Liver (tissue), 3 donors: ENCODE results near the gene SNRK.

Experiments used
- ATF3 ChIP-seq: IDR thresholded peaks from 2 replicates; pipeline ENCODE4 v1.6.1; 2016; ENCODE audit warnings: antibody characterized with exemption
- CTCF ChIP-seq: fragments of 150-350 bp; IDR thresholded peaks from 2 replicates; pipeline ENCODE4 v1.5.1; 2017; ENCODE audit warnings: improper control_type of control experiment, low read depth, low read length; ENCODE audit not compliant: missing input control
- FOXA1 ChIP-seq: IDR thresholded peaks from 2 replicates; pipeline ENCODE4 v1.6.1; 2016; ENCODE audit warnings: antibody characterized with exemption
- GABPA ChIP-seq, 2 donors: IDR thresholded peaks in 1 of 2; conservative IDR thresholded peaks in 1 of 2; 2 replicates each; pipeline ENCODE4 v1.6.1; 2016; ENCODE audit warnings: antibody characterized with exemption in 2 of 2, mild to moderate bottlenecking in 1 of 2, moderate library complexity in 1 of 2
- JUND ChIP-seq, 2 donors: IDR thresholded peaks; 2 replicates each; pipeline ENCODE4 v1.6.1; 2016; ENCODE audit warnings: antibody characterized with exemption in 2 of 2
- MAX ChIP-seq: IDR thresholded peaks from 2 replicates; pipeline ENCODE4 v1.6.1; 2016; ENCODE audit warnings: antibody characterized with exemption
- NR2F2 ChIP-seq: IDR thresholded peaks from 2 replicates; pipeline ENCODE4 v1.6.1; 2016; ENCODE audit warnings: antibody characterized with exemption
- RAD21 ChIP-seq, 2 donors: IDR thresholded peaks; 2 replicates each; pipeline ENCODE4 v1.6.1; 2016; ENCODE audit warnings: antibody characterized with exemption in 2 of 2, mild to moderate bottlenecking in 2 of 2
- REST ChIP-seq: IDR thresholded peaks from 2 replicates; pipeline ENCODE4 v1.6.1; 2016; ENCODE audit warnings: antibody characterized with exemption, mild to moderate bottlenecking
- RXRA ChIP-seq, 2 donors: IDR thresholded peaks; 2 replicates each; pipeline ENCODE4 v1.6.1; 2017 to 2018; ENCODE audit warnings: antibody characterized with exemption in 2 of 2, mild to moderate bottlenecking in 1 of 2
- SP1 ChIP-seq: IDR thresholded peaks from 2 replicates; pipeline ENCODE4 v1.6.1; 2018; ENCODE audit warnings: antibody characterized with exemption, mild to moderate bottlenecking
- TAF1 ChIP-seq: conservative IDR thresholded peaks from 2 replicates; pipeline ENCODE4 v1.6.1; 2016; ENCODE audit warnings: antibody characterized with exemption, mild to moderate bottlenecking
- YY1 ChIP-seq: IDR thresholded peaks from 2 replicates; pipeline ENCODE4 v1.6.1; 2016; ENCODE audit warnings: antibody characterized with exemption, mild to moderate bottlenecking
- ZBTB33 ChIP-seq: IDR thresholded peaks from 2 replicates; pipeline ENCODE4 v1.6.1; 2016; ENCODE audit warnings: antibody characterized with exemption
- donor health status: healthy.
- donor health status: healthy.

- TF ChIP-seq CTCF (no peak), SP1 (no peak), TAF1 (no peak), ZBTB33 (no peak), RXRA (IDR thresholded peaks at IDR 0.05) (no peak), GABPA (IDR thresholded peaks at IDR 0.05 in 1 of 2, conservative IDR thresholded peaks at IDR 0.05 in 1 of 2) (no peak), MAX (no peak), JUND (IDR thresholded peaks at IDR 0.05) (no peak), ATF3 (no peak), REST (no peak), YY1 (no peak), RAD21 (IDR thresholded peaks at IDR 0.05) (no peak), FOXA1 (no peak), NR2F2 (no peak)
Observed at GRCh38 chr3:43268636-43269035, 17.7 kb upstream of the SNRK start.
